ENCODE data around the gene LRPAP1.

LRPAP1 gene

GRCh38 chr4:3470244-3471097 lies 61.8 kb downstream of the LRPAP1 start:
- TF ChIP-seq CTCF (IDR thresholded peaks at IDR 0.05) = no peak
- Histone ChIP-seq H3K27me3 (ENCODE audit: control insufficient read depth, insufficient read depth, low read length) (no peaks in the 10 kb centered on the region), H2AFZ (no peak overlapping the region), H3K4me2 (ENCODE audit: low read length) (no peak overlapping the region), H3K9me3 (ENCODE audit: control insufficient read depth, low read length) (no peaks in the 10 kb centered on the region), H3K36me3 (ENCODE audit: control insufficient read depth, insufficient read depth, low read length) (no peaks in the 10 kb centered on the region), H3K27ac (no peak overlapping the region), H3K4me1 (no peaks in the 10 kb centered on the region), H3K4me3 (ENCODE audit: low read depth, low read length) (no peak overlapping the region), H3K79me2 (no peaks in the 10 kb centered on the region), H3K9ac (no peak overlapping the region)

GRCh38 chr4:3469386-3470243 lies 62.6 kb downstream of the LRPAP1 start:
- no peak overlapping the region for H3K27ac ChIP-seq
- H2AFZ ChIP-seq = no peak overlapping the region
- TF ChIP-seq CTCF (IDR thresholded peaks at IDR 0.05) = no peak
- H3K9ac ChIP-seq = no peak overlapping the region
- no peaks in the 10 kb centered on the region for H3K79me2 ChIP-seq
- no peak overlapping the region for H3K4me2 ChIP-seq (ENCODE audit: low read length)
- no peaks in the 10 kb centered on the region for H3K36me3 ChIP-seq (ENCODE audit: control insufficient read depth, insufficient read depth, low read length)
- H3K4me3 ChIP-seq (ENCODE audit: low read depth, low read length) = no peak overlapping the region
- no peaks in the 10 kb centered on the region for H3K4me1 ChIP-seq
- no peaks in the 10 kb centered on the region for H3K9me3 ChIP-seq (ENCODE audit: control insufficient read depth, low read length)
- no peaks in the 10 kb centered on the region for H3K27me3 ChIP-seq (ENCODE audit: control insufficient read depth, insufficient read depth, low read length)

GRCh38 chr4:3468804-3469203 lies 63.4 kb downstream of the LRPAP1 start:
- no peak for TF ChIP-seq CTCF (IDR thresholded peaks at IDR 0.05)
- Histone ChIP-seq H3K36me3 (ENCODE audit: control insufficient read depth, insufficient read depth, low read length) (no peaks in the 10 kb centered on the region), H3K9me3 (ENCODE audit: control insufficient read depth, low read length) (no peaks in the 10 kb centered on the region), H3K27ac (no peak overlapping the region), H3K4me2 (ENCODE audit: low read length) (no peak overlapping the region), H3K9ac (no peak overlapping the region), H3K4me1 (no peaks in the 10 kb centered on the region), H3K79me2 (no peaks in the 10 kb centered on the region), H3K4me3 (ENCODE audit: low read depth, low read length) (no peak overlapping the region), H3K27me3 (ENCODE audit: control insufficient read depth, insufficient read depth, low read length) (no peaks in the 10 kb centered on the region), H2AFZ (no peak overlapping the region)

- Histone ChIP-seq H3K4me1 (no peaks in the 10 kb centered on the region), H3K4me3 (ENCODE audit: low read depth, low read length) (no peak overlapping the region), H3K79me2 (no peaks in the 10 kb centered on the region), H3K9ac (no peak overlapping the region), H2AFZ (no peak overlapping the region), H3K27ac (no peak overlapping the region), H3K4me2 (ENCODE audit: low read length) (no peak overlapping the region), H3K9me3 (ENCODE audit: control insufficient read depth, low read length) (no peaks in the 10 kb centered on the region), H3K27me3 (ENCODE audit: control insufficient read depth, insufficient read depth, low read length) (no peaks in the 10 kb centered on the region), H3K36me3 (ENCODE audit: control insufficient read depth, insufficient read depth, low read length) (no peaks in the 10 kb centered on the region)
- no peak for TF ChIP-seq CTCF (IDR thresholded peaks at IDR 0.05)
Observed at GRCh38 chr4:3468154-3468553, 64.1 kb downstream of the LRPAP1 start.

Data from parathyroid adenoma (tissue), 2 donors.